ENCODE data around the gene TRIM39. TPM values are rescaled to one million over a fixed set of nuclear protein-coding genes. Genes with fewer than 3 reads are reported as not detected.

Gene TRIM39
- total RNA-seq, 2 donors from 2014 or later = 9.5 to 11.2 TPM

DNA sequence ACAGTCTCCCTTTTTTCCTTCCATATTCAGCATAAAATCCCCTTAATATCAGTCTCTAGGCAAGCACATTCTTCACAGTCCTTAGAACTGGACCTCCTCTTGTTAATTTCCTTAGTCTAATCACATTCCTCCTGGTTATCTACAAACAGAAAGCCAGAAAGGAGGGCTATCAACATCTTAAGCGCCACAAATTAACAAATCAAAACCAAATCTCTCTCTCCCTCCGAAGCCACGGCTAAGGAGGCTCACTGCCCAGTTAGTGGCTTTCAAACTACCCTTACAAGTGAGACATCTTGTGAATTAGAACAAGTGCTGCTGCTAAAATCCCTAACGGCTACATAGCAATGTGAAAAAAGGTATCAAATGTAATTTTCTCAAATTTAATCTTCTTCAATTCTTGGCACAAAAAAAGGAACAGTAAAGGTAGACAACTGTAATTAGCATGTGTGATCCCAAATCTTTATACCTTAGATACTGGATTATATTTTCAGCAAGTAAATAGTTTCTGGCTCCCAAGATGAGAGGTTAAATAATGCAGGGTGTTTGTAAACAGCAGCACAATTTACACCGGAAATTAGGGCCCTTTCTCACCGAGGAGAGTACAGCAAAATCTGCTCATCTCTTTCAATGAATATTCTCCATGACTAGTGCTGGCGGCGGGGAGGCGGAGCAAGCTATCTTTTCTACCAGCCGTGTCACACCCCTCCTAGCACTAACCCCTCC lies 1.4 kb upstream of the TRIM39 start:
- intact Hi-C loops (cut with DNase I) = loop anchor here in 1 of 2 donors (10.0 kb wide), 1 partner anchor 111 kb away; the partner anchor contains the start of gene TRIM26
- DNase-seq (peak; percentile 57), ATAC-seq (peak; percentile 44 to 71)

GRCh38 chr6:30325873-30326525 lies 728 bp upstream of the TRIM39 start:
- intact Hi-C loops (cut with DNase I) = loop anchor here in 1 of 2 donors (10.0 kb wide), 1 partner anchor 111 kb away; the partner anchor contains the start of gene TRIM26
- no peak for DNase-seq

GRCh38 chr6:30327232-30327746 lies 562 bp downstream of the TRIM39 start:
- DNase-seq (no peak), ATAC-seq (no peak)
- intact Hi-C loops (cut with DNase I) = loop anchor here in 1 of 2 donors (10.0 kb wide), 1 partner anchor 112 kb away; the partner anchor contains the start of gene TRIM26

More at GRCh38 chr6:30325873-30326525, 728 bp upstream of the TRIM39 start:
- peak; percentile 83 to 87 for ATAC-seq

- no peak for DNase-seq
Observed at GRCh38 chr6:30328397-30328796, 1.7 kb downstream of the TRIM39 start.

DNA sequence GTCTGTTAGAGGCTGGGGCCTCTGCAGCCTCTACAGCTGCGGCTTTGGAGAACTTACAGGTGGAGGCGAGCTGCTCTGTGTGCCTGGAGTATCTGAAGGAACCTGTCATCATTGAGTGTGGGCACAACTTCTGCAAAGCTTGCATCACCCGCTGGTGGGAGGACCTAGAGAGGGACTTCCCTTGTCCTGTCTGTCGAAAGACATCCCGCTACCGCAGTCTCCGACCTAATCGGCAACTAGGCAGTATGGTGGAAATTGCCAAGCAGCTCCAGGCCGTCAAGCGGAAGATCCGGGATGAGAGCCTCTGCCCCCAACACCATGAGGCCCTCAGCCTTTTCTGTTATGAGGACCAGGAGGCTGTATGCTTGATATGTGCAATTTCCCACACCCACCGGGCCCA lies 2.6 kb downstream of the TRIM39 start:
- ATAC-seq (no peak), DNase-seq (no peak)
- intact Hi-C loops (cut with DNase I) = loop anchor here in 1 of 2 donors (10.0 kb wide), 1 partner anchor 115 kb away; the partner anchor contains the start of gene TRIM26

More at GRCh38 chr6:30328397-30328796, 1.7 kb downstream of the TRIM39 start:
- ATAC-seq = no peak
- intact Hi-C loops (cut with DNase I) = loop anchor here in 1 of 2 donors (10.0 kb wide), 1 partner anchor 114 kb away; the partner anchor contains the start of gene TRIM26

DNA sequence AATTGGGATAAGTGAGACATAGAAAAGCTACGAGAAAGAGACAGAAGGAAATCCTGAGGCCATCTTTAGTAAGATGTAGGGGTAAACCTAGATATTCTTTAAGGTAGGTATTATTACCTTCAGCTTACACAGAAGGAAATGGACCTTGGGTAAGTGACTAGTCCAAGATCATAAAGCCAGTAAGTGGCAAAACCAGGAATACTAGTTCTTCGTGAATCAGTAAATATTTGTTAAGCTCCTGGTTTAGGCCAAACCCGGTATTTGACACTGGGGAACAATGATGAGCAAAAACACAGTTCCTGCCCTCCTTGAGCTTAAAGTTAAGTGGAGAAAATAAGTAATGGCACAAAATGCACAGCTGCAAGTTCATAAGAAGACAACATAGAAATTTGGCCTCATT lies 5.3 kb downstream of the TRIM39 start:
- intact Hi-C loops (cut with DNase I) = no loop called here
- no peak for ATAC-seq
- no peak for DNase-seq

DNA sequence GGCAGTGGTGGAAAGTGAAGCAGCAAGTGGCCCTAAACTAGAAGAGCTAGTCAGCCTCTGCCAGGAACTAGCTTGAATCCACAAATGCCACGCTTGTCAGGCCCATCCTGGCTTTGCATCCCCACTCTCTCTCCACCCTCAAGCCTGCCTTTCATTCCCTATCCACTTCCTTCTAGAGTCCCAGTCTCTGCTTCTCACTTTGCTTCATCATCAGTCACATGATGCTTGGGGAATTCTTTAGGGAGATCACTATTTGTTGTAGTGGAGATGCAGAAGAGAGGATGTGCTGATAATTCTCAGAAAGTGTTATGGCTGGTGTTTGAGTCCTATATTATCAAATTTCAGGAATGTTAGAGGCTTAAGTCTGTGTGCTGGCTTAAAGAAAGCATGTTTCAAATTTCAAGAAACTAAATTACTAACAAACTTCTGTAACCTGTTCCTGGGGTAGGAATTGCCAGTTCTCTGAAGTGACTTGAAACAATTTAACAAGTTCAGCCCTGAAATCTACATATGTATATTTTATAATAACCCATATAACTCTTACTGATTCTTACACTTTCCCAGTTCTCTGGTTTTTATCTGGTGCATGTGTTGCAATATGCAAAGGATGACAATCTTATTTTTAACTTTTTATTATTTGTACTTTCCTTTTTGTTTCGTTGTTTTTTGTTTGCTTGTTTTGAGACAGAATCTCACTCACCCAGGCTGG lies 7.5 kb downstream of the TRIM39 start:
- DNase-seq = no peak

GRCh38 chr6:30340589-30341054 lies 13.9 kb downstream of the TRIM39 start:
- ATAC-seq (no peak), DNase-seq (no peak)
- intact Hi-C loops (cut with DNase I) = no loop called here

More for the DNA sequence above, 7.5 kb downstream of the TRIM39 start:
- intact Hi-C loops (cut with DNase I) = no loop called here
- ATAC-seq = no peak

- ATAC-seq (no peak), DNase-seq (no peak)
- intact Hi-C loops (cut with DNase I) = no loop called here
Observed at GRCh38 chr6:30341218-30341617, 14.5 kb downstream of the TRIM39 start.

DNA sequence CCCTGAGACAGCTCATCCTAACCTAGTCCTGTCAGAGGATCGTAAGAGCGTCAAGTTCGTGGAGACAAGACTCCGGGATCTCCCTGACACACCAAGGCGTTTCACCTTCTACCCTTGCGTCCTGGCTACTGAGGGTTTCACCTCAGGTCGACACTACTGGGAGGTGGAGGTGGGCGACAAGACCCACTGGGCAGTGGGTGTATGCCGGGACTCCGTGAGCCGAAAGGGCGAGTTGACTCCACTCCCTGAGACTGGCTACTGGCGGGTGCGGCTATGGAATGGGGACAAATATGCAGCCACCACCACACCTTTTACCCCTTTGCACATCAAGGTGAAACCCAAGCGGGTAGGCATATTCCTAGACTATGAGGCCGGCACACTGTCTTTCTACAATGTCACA lies 15.0 kb downstream of the TRIM39 start:
- no peak for DNase-seq
- ATAC-seq = no peak
- intact Hi-C loops (cut with DNase I) = no loop called here

- ATAC-seq = no peak
- intact Hi-C loops (cut with DNase I) = no loop called here
- DNase-seq = no peak
Observed at GRCh38 chr6:30344191-30344867, 17.6 kb downstream of the TRIM39 start.

GRCh38 chr6:30344868-30345671 lies 18.3 kb downstream of the TRIM39 start, which contains the start of gene RPP21:
RPP21 (plus strand) TSS chr6:30345156; CDS start chr6:30345172, 16 bp downstream.
- intact Hi-C loops (cut with DNase I) = no loop called here
- peak; percentile 99 to 100 for ATAC-seq

GRCh38 chr6:30345852-30346251 lies 19.1 kb downstream of the TRIM39 start:
- ATAC-seq (no peak), DNase-seq (no peak)
- intact Hi-C loops (cut with DNase I) = no loop called here

More at GRCh38 chr6:30344868-30345671, 18.3 kb downstream of the TRIM39 start, which contains the start of gene RPP21:
- peak; percentile 87 for DNase-seq

- DNase-seq = no peak
- ATAC-seq = no peak
- intact Hi-C loops (cut with DNase I) = no loop called here
Observed at GRCh38 chr6:30348957-30349356, 22.2 kb downstream of the TRIM39 start.

- ATAC-seq = no peak
- intact Hi-C loops (cut with DNase I) = no loop called here
- no peak for DNase-seq
Observed at GRCh38 chr6:30349421-30350177, 22.9 kb downstream of the TRIM39 start.

DNA sequence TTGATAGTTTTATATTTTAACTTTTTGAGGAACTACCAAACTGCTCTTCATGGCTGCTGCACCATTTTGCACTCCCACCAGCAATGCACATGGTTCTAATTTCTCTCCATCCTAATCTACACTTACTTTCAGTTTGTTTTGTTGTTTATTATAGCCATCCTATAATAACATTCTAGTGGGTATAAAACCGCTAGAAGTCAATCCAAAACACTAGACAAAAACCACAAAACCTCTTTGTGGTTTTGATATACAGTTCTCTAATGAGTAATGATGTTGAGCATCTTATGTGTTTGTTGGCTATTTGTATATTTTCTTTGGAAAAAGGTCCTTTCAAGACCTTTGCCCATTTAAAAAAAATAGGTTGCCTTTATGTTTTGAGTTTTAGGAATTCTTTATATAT lies 23.8 kb downstream of the TRIM39 start:
- DNase-seq (no peak), ATAC-seq (no peak)
- intact Hi-C loops (cut with DNase I) = no loop called here

DNA sequence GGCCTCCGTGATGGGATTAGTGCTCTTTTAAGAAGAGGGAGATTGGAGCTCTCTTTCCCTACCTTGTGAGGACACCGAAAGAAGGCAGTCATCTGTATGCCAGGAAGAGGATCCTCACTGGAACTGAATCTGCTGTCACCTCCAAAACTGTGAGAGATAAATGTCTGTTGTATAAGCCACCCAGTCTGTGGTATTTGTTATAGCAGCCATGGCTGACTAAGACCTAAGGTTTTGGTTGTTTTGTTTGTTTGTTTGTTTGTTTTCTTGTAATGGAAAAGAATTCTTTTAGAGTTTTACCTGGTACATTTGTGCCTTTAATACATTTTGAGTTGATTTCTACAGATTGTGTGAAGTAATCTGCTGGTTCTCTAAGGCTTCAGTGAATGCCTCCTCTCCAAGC lies 25.8 kb downstream of the TRIM39 start:
- intact Hi-C loops (cut with DNase I) = no loop called here
- ATAC-seq = no peak

More for the DNA sequence above, 25.8 kb downstream of the TRIM39 start:
- no peak for DNase-seq
